Mesothelial cell of epicardium (in vitro differentiated cells): Measurements from ENCODE around the gene SOD3. TPM values are rescaled to one million over a fixed set of nuclear protein-coding genes. Genes with fewer than 3 reads are reported as not detected.

Experiments used
- DNase-seq, 2 experiments: peaks; one replicate each; pipeline ENCODE4 v3.0.0; 2021; ENCODE audit warnings: low spot score in 2 of 2; ENCODE audit not compliant: unreplicated experiment in 2 of 2
- H3K27ac Mint-ChIP-seq: 2 replicates; pipeline ENCODE4 v1.8.0; 2021; ENCODE audit warnings: mixed read lengths
- H3K27me3 Mint-ChIP-seq: 2 replicates; pipeline ENCODE4 v1.8.0; 2021; ENCODE audit warnings: low read depth, mixed read lengths
- H3K36me3 Mint-ChIP-seq: 2 replicates; pipeline ENCODE4 v1.8.0; 2021; ENCODE audit warnings: mixed read lengths
- H3K4me1 Mint-ChIP-seq: 2 replicates; pipeline ENCODE4 v1.8.0; 2021; ENCODE audit warnings: mixed read lengths
- H3K4me3 Mint-ChIP-seq: 2 replicates; pipeline ENCODE4 v1.8.0; 2021; ENCODE audit warnings: mild to moderate bottlenecking, moderate library complexity, mixed read lengths
- H3K9me3 Mint-ChIP-seq: 2 replicates; pipeline ENCODE4 v1.8.0; 2021; ENCODE audit warnings: mixed read lengths
- CTCF ChIP-seq: fragments of 200-600 bp; sonication (generic); IDR thresholded peaks from one replicate; pipeline ENCODE4 v1.5.0; 2021; ENCODE audit warnings: antibody characterized with exemption; ENCODE audit not compliant: unreplicated experiment
- total RNA-seq: library from RNA; stranded (reverse); gene quantifications from 3 replicates; pipeline ENCODE4 v1.2.1, GENCODE V29; 2021

SOD3 gene
- total RNA-seq, 1 donor from 2014 or later = 5.7 TPM

- no peak for TF ChIP-seq CTCF
- no peak overlapping the region for H3K27ac Mint-ChIP-seq
- no peak overlapping the region for H3K4me3 Mint-ChIP-seq
- no peaks in the 10 kb centered on the region for H3K9me3 Mint-ChIP-seq
- H3K36me3 Mint-ChIP-seq = peaks cover 13% of the 10 kb centered on the region
- no peak for DNase-seq
- H3K27me3 Mint-ChIP-seq = no peaks in the 10 kb centered on the region
- no peaks in the 10 kb centered on the region for H3K4me1 Mint-ChIP-seq
Observed at GRCh38 chr4:24824720-24825119, 29.3 kb downstream of the SOD3 start.

- DNase-seq = no peak
- Mint-ChIP-seq H3K27me3 (no peaks in the 10 kb centered on the region), H3K27ac (no peak overlapping the region), H3K4me3 (no peak overlapping the region), H3K36me3 (peaks cover 39% of the 10 kb centered on the region), H3K9me3 (no peaks in the 10 kb centered on the region), H3K4me1 (no peaks in the 10 kb centered on the region)
- TF ChIP-seq CTCF = no peak
Observed at GRCh38 chr4:24831637-24832036, 36.3 kb downstream of the SOD3 start.

DNA sequence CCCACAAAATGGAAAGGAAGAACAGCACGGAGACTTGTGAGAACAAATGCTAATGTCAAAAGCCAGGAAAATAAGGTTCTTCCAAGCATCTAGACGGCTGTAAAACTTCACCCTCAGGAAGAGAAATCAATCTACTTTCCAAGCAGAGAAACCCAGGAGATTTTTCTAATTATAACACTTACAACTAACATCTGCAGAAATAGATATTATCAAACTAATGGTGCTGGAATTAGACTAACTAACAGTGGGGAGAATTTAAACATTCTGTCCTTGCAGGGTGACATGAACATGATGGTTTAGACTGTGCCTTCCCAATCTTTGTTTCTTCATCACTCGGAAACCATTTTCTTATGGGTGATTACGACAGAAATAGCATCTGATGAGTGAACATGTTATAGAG lies 40.3 kb downstream of the SOD3 start:
- Mint-ChIP-seq H3K27me3 (no peaks in the 10 kb centered on the region), H3K27ac (no peak overlapping the region), H3K36me3 (peaks cover 45% of the 10 kb centered on the region), H3K9me3 (peaks cover 11% of the 10 kb centered on the region), H3K4me3 (no peak overlapping the region), H3K4me1 (no peaks in the 10 kb centered on the region)
- DNase-seq = no peak
- TF ChIP-seq CTCF = no peak

DNA sequence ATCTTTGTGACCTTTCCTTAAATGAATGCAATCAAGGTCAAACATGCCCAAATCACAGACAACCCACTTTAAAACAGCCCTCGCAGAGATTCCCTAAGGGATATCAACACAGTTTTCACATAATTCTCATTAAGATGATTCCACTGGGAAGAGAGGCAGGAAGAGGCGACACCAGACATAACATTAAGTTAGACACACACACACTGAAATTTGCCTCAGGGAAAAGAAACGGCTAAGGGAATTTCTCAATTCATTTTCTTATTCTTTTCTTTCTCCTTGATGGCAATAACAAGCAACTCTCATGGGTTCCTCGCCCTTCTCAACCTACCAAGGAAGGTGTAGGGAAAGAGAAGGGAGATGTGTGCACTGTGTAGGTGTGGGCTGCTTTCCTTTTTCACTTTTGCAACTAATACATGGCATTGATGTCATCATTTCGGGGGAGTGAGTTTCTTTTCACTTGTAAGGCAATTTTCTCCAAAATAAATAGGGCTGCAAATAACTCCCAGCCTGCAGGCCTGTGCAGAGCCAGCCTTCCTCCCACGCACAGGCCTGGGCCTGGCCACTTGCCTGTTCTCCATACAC lies 41.4 kb downstream of the SOD3 start:
- Mint-ChIP-seq H3K4me1 (peaks cover 2% of the 10 kb centered on the region), H3K36me3 (peaks cover 47% of the 10 kb centered on the region), H3K4me3 (no peak overlapping the region), H3K9me3 (peaks cover 15% of the 10 kb centered on the region), H3K27me3 (no peaks in the 10 kb centered on the region), H3K27ac (no peak overlapping the region)
- no peak for DNase-seq
- no peak for TF ChIP-seq CTCF

DNA sequence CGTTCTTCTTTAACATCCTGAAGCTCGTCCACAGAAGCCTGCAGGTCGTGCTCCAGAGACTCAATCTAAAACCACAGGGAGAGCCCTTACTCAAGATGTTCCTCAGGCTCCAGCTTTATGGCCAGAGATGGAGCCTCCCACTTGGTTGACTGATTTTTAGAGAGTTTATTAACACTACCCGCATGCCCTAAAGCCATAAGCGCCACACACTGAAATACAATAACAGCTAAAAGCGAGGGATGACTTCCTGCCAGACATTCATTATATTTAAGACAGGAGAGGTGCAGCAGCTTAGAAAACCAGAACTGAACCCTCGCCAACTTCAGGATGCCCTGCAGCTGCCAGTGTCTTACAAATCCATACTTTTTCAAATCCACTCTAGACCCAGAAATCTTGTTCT lies 42.0 kb downstream of the SOD3 start:
- no peak for TF ChIP-seq CTCF
- Mint-ChIP-seq H3K4me1 (peaks cover 2% of the 10 kb centered on the region), H3K4me3 (no peak overlapping the region), H3K9me3 (peaks cover 15% of the 10 kb centered on the region), H3K27ac (no peak overlapping the region), H3K27me3 (no peaks in the 10 kb centered on the region), H3K36me3 (peaks cover 47% of the 10 kb centered on the region)
- DNase-seq = no peak

- Mint-ChIP-seq H3K27me3 (no peaks in the 10 kb centered on the region), H3K4me1 (peaks cover 2% of the 10 kb centered on the region), H3K27ac (no peak overlapping the region), H3K9me3 (peaks cover 15% of the 10 kb centered on the region), H3K36me3 (peaks cover 47% of the 10 kb centered on the region), H3K4me3 (no peak overlapping the region)
- TF ChIP-seq CTCF = no peak
- DNase-seq = no peak
Observed at GRCh38 chr4:24837781-24838180, 42.4 kb downstream of the SOD3 start.
